Muscle of arm (tissue), 12 donors: Measurements from ENCODE around the gene PDLIM5. TPM values are rescaled to one million over a fixed set of nuclear protein-coding genes. Genes with fewer than 3 reads are reported as not detected.
A peak's percentile ranks its signal among the peaks of the same experiment; 100 is the strongest.
"Not testable (repeated sequence)": the region's sequence is repeated elsewhere in the genome, so short reads cannot be mapped to it uniquely, and the experiment has no call there.

Source experiments
- DNase-seq: peaks from one replicate; pipeline ENCODE4 v3.0.0-alpha.2; 2013
- polyA plus RNA-seq, 12 donors: library from polyadenylated mRNA; unstranded; fragments of 120-200 nt; gene quantifications; one replicate each; pipeline ENCODE4 v1.2.1, GENCODE V29; 2013; ENCODE audit not compliant: insufficient read length in 12 of 12

PDLIM5 gene
- polyA plus RNA-seq, 12 donors: 121 to 2,061 (median 310) TPM

DNA sequence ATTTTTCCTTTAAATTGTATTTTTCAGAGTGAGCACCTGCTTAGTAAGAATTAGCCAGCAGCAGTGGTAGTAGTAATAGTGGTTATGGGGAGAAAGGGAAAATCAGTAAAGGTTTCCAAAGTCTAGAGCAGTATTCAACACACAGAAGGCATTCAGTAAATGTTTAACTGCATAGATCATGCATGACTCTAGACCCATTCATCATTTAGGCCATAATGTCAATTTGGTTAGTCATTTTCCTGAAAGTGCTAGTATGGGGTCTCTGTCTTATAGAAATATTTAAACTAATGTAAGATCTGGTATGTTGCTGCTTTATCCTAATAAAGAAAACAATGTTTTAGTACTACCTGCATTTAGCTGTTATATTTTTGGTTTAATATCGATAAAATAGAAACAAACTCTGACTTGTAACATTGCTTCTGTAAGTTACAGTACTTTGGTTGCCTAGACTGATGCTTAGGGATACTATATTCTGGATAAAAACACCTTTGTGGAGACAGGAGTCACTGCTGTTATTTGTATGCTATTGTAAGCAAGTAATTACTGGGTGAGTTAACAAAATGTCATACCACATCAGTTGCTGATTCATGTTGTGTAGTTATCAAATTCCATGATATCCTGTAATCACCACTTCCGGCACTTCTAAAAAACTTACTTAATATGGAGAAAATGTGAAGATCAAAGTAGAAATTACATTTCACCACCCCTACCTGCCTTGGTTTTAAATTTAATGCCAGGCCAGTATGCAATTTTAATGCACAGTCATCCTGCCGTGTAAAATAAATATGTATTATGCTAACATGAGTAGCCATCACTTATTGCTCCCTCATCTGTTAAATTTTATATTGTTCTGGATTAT, 190.2 kb downstream of the PDLIM5 start:
- DNase-seq: no peak

DNA sequence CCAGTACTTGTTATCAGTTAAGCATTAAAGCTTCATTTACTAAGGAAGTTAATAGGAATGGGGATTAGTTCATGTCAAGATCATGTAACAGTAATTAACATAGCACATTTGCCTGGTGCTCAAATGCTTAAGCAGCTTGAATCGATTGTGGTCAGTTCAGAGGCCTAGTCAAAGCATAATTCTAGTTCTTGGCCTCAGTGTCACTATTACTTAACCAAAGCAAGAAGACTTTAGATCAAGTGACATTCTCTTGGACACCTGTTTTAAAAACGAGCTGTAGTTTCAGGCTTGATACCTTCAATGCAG, 190.8 kb downstream of the PDLIM5 start:
- no peak for DNase-seq

DNA sequence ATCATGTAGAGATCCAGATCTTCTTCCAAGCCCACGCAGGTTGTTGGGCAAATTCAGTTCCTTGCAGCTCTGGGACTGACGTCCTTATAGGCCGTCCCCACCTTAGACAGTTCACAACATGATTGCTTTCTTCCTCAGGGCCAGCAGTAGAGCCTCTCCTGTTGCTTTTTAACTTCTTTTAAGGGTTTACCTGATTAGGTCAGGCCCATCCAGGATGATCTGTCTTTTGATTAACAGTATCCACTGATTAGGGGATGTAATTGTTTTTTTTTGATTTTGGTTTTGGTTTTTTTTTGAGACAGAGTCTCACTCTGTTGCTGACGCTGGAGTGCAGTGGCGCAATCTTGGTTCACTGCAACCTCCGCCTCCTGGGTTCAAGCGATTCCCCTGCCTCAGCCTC, 197.0 kb downstream of the PDLIM5 start:
- no peak for DNase-seq

DNA sequence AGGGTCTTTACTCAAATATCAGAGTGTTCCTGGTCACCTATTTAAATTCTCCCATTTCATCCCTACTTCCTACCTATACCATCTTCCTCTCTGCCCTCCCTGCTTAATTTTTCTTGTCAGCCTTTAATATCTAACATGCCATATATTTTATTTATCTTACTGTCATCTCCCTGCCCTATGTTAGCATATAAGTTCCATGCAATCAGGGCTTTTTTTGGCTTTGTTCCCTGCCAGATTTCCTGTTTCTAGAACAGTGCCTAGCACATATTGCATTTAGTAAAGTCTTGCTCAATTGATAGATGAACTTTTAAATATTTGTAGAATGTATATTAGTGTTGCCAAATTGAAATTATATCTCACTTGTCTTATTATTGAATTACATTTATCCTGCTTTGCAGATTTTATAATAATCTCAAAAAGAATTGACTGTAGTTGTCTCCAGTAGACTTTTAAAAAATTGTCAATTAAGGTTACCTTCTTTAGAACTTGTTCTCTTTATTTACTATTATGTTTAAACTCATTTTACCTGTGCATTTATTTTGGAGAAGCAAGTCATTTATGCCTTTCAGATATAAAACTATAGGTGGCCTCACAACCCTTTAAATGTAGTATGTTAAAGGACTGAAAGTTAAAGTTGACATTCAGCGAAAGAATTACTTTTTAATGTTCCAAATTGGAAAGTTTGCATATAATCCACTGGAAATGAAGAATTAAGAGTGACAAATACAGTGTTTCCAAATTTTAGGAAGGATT, 197.8 kb downstream of the PDLIM5 start:
- peak; percentile 10 for DNase-seq

DNA sequence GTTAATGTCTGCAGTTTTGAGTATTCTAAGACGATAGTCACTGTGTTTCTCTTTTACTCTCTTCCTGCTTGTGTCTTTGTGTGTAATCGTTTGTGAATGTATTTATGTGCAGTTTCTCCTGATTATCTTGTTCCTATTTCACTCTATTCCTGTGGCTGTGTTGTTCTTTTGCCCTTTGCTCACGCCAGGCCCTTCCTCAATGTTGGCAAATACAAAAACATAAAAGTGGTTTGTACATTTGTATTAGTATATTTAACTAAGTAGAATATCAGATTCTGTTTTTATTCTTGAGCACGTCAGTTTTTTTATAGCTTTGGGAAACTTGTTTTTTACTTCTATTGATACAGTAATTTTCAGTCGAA, 198.4 kb downstream of the PDLIM5 start:
- peak; percentile 30 for DNase-seq

DNA sequence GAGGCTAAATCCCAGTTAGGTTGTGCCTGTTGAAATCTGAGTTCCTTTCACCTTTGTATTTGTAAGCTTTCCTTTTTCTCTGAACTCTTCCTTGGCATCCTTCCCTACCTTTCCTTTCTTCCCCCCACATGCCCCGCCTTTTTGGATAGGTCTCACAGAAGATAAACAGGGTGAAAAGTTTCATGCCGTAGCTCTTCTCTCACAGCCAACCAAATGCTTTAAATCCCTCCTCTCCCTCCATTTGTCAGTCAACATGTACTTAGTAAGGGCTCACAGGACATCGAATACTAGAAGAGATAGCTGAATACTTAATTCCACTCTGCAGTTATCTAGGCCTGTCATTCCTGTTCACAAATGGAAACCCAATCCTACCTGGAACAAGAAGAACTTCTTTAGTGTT, 198.9 kb downstream of the PDLIM5 start:
- no peak for DNase-seq

DNA sequence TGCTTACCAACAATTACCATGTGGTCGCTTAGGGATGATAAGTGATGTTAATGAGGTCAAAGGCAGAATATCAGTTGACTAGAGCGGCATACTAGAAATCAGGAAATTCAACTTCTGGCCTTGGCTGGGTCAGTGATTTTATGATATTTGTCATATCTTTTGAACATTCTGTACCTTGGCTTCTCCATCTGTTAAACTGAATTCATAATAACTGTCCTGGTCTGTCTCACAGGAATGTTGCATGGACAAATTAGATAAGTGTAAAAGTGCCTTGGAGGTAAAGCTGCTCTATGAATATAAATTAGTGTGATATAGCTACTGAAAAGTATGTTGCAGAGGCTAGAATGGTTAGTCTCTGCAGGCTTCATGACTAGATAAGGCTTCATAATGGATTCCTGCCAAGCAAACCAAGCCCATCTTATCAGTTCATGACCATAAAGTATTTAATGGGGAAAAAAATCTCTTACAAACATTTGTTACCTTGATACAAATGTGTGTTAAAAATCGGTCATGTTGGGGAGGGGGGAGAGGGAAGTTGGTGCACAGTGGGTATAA, 201.4 kb downstream of the PDLIM5 start:
- DNase-seq: no peak

DNA sequence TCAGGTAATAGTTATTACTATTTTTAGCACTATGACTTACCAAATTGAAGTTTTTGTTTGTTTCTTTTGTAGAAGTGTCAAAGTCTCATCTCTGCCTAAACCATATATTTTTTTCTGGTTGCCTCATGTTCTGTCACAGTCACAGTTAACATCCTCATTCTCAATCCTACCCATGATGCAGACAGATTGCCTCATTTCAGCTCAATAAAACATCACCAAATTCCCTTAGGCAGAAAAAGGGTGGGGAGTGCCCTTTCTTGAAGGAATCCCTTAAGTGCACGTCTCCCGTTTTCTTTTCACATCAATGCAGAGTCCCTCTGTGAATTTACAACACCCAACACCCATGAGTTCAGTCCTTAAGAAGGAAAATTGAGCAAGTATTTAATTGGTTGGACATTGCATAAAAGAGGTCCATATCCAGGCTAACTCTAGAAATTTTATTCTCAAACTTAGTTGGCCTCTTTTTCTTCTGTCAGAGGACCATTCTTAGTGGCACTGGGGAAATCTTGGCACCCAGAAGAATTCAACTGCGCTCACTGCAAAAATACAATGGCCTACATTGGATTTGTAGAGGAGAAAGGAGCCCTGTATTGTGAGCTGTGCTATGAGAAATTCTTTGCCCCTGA, 202.4 kb downstream of the PDLIM5 start:
- no peak for DNase-seq

DNA sequence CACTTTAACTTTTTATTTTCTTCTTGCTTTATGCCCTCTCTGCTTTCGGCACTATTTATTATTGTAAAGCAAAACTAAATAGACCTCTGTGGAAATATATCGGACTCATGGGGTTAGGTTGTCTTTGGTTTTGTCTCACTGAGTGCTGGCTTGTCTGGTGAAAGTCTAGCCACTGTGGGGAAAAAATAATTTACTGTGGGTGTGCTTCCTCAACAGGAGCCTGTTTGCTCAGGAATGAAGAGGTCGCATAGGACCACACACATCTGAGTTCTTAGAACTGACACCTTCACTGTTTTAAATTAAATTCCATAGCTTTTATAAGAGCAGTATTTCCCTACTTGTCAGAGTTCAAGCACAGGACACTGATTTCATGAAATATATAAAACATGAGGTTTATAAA, 203.0 kb downstream of the PDLIM5 start:
- no peak for DNase-seq

DNA sequence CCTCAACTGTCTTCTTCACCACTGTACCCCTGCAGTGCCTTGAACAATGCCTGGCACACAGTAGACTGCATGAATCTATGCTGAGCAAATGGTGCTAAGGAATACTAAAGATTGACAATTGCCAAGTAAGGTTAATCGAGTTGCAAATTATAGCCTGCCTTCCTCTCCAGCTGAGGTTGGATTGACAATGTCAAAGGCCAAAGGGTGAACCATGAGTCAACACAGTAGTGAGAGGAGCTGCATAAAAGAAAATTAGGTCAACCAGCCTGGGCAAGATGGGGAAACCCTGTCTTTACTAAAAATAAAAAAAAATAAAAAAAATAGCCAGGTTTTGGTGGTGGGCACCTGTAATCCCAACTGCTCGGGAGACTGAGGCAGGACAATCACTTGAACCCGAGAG, 208.9 kb downstream of the PDLIM5 start:
- DNase-seq: no peak

DNA sequence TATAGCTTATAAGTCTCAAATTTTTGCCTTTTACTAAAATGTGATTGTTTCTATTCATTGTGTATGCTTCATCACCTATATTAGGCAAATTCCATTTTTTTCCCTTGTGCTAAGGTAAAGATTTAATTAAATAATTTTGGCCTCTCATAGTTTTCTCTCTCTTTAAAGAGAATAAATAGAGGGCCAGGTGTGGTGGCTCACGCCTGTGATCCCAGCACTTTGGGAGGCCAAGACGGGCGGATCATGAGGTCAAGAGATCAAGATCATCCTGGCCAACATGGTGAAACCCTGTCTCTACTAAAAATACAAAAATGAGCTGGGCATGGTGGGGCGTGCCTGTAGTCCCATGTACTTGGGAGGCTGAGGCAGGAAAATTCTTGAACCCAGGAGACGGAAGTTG, 213.3 kb downstream of the PDLIM5 start:
- DNase-seq: not testable (repeated sequence)

DNA sequence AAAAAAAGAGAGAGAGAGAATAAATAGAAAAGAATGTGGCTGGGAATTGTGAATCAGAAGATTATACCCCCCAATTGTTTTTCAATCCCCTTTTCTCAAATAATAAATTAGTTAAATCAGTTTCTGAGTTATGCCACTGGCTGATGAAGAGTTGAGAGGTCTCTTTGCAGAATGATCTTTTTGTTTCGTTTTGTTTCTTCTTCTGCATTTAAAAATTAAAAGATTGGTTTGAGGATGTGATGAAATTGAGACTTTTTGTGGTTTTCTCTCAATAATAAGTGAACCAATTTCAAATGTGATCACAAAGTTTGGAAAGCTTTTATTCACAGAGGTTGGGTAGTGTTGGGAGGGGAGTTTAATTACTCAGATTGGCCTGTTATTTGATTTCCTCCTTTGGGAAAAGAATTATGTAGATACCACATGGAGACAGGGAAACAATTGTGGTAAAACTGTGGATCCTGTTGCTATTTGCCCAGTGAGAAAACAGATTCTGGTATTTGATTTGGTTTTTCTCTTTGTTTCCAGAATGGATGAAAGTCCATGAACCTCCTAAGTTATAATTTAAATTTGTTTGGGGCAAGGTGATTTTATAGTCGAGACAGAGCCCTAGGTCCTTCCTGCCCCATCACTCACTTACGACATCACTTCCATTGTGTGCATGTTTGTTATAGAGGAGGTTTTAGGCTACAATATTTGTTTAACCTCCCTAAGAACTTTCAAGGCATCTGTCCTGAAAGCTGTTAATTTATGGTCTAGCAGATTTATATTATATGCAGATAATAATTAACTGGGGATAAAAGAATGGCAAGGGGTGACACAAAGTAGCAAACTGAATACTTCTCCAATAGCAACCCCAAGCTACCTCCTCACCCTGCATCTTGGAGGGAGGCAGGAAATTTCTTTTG, 214.0 kb downstream of the PDLIM5 start:
- DNase-seq: no peak

DNA sequence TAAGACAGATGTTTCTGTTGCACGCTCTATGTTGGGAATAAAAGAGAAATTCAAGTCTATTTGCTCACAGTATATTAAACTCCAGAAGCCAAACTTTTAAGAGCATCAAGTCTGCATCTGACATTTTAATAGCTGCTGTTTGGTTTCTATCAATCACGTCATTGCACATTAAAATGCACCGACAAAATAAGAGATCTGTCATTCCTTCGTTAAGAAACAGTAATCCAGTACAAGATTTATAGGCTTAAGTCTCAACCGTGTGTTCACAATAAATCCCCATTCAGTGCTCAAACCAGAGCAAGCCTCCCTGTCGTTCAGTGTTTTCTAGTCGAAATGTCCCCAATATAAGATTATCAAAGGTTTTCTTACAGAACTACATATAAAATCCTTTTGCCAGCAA, 217.0 kb downstream of the PDLIM5 start:
- DNase-seq: no peak

DNA sequence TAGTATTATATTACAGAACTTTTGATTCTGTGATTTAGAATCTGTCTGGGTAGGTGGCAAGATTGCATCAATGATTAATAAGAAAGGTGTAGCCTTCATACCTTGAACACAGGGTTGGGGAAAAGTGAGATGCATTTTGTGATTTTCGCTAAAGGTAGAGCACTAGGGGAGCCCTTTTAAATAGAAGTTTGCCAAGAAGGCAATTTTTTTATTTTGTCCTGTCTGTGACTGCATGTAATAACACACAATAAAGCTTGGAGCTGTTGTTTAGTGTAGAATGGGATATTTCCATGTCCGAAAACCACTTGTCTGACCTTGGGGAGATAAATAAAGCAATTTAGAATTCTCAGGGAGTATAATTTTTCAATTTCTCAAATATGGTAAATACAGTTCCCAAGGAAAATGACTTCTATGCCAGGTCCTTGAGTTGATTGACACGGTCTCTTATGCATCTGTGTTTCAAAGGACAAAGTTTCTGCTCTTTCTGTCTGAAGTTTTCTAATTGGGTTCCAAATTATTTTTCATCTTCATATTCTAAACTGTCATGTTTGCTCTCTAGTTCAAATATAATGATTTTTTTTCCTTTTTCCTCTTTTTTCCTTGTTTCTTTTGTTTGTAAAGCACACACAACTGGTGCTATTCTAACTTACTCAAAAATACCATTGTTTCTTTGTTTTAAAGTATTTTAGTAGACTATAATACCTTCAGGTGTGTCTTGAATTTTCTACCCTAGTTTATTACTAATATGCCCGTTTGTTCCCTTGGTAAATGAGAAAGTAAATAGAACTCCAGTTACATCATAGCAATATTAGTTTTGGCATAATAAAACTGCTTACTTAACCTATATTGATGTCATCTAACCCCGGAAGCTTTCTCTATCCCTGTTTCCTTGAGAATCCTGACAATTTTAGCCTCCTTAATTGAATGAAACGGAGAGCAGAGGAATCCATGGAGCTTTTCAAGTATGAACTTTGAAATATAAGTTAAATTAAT, 218.2 kb downstream of the PDLIM5 start:
- no peak for DNase-seq

DNA sequence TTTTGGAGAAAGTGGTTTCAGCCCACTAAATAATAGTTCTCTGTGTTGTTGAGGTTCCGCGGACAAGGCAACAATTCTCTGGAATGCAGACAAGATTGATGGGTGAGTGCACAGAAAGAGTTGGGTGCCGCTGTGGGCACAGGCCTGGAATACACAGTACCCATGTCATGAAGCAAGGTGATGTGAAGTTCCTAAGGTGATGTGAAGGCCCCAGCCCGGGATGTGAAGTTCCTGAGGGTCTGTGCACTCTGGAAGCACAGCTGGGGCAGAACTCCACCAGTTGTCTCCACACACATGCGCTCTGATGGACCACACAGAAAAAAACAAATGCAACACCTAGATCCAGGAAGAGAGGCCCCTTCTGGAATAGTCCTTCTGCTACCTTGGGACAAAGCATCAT, 219.4 kb downstream of the PDLIM5 start:
- no peak for DNase-seq

DNA sequence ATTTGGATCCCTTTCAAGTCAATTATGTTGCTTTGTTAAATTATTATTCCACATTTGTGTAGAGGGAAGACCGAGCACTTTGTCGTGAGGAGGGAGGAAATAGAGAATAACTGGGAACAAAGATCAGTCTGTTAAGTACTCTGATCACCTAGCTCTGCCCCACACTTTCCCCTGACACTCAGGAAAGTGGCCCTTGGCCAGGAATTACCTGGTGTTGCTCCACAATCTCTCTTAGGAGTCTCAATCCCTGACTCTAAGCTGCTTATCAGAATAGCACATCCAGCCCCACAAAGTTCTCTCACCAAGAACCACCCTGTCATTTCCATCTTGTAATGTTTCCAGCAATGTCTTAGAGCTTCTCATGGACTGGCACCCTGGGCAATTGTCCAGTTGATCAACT, 222.2 kb downstream of the PDLIM5 start:
- DNase-seq: no peak

DNA sequence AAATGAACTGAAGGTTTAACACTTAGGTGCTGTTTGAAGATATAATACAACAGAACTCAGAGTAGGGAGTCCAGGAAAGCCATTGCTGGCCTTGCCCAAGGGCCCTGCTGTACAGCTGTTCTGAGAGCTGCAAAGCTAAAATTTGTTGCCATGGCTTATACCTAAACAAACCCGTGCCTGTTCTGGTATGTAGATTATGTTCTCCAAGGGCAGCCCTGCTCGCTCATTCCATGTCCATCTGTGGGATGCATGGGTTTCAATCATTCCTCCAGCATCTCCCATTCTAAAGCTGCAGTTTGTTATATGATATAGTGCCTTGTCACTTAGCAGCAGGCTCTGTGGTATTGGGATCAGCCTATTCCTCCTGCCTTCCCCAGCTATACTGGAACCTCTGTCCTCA, 225.2 kb downstream of the PDLIM5 start:
- peak; percentile 14 for DNase-seq

DNA sequence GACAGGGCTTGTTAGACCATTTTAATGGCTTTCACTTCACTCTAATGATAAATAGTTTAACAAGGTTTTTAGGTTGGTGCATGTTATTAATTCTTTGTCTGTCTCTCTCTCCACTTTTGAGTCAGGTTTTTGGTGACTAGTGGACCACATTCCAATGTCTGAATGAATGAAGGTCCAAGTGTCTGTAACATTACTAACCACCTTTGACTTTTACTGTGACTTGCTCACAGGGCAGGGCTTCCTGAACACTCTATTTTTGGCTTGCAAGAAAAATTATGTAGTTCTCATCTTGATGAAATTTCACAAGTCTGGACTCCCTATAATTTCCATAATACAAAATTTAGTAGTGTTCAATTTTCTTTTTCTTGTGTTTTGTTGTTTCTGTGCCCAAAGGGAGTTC, 227.2 kb downstream of the PDLIM5 start:
- no peak for DNase-seq

DNA sequence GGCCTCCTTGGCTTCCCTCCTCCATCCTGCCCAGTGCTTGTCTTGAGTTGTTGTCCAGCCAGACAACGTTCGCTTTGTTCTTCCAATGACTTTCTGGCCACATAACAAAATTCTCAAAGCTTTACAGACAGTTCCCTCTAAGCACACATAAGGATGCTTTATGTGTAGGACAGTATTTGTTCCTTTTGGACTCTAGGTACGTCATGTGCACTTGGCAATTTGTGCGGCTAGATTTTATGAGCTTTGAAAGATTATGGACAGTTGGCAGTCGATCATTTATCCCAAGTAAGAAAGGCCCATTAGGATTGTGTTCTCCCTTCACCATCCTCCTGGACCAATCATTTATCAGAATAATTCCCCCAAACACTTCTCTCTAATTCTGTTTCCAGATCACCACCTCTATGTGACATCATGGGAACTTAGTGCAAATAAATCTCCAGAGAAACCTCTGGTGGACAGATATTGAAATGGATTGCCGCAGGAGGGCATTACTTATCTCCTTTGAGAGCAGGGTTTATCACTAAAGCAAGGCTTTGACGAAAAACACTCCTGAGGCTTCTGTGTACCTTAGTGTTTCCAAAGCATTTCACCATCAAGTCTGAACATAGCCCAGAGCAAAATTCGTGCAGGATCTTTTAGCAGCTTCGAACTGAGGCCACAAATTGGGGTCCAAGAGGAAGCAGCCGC, 228.6 kb downstream of the PDLIM5 start:
- no peak for DNase-seq

DNA sequence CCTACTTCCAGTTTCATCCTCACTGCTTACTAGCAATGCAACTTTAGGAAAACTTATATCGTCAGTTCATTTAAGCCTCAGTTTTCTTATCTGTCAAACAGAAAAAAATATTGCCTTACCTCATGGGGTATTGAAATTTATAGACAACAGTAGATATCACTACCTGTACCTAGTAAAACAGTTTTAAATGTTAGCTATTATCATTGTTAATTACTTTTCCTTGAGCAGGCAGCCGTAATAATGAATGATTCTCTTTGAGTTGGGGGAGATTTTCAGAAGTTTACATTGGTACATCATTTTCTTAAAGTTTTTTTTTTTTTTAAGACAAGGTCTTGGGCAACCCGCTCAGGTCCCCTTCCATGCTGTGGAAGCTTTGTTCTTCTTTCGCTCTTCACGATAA, 234.3 kb downstream of the PDLIM5 start:
- no peak for DNase-seq
